ENCODE measurements around the gene EHD4. TPM values are rescaled to one million over a fixed set of nuclear protein-coding genes. Genes with fewer than 3 reads are reported as not detected.

The EHD4 gene
- polyA plus RNA-seq, 1 donor (not counting 4 experiments of a cell fraction or from before 2014, with no cell fraction given): 31.5 TPM

- DNase-seq (ENCODE audit: low read depth, low spot score): no peak
- no peaks in the 10 kb centered on the region for H3K9me3 ChIP-seq (ENCODE audit: control insufficient read depth, low read depth, low read length)
- H3K36me3 ChIP-seq (ENCODE audit: control insufficient read depth in 2 of 2, extremely low read depth in 1 of 2, insufficient read depth in 2 of 2, low read length in 2 of 2): peaks cover 0 to 1% of the 10 kb centered on the region in 2 experiments
- H3K4me3 ChIP-seq (ENCODE audit: control insufficient read depth in 2 of 3, extremely low read depth in 1 of 3, insufficient read depth in 2 of 3, low read depth in 1 of 3, low read length in 3 of 3): no peak overlapping the region
- H3K79me2 ChIP-seq (ENCODE audit: control insufficient read depth, insufficient read depth, low read length): no peaks in the 10 kb centered on the region
- FAIRE-seq: no peak
- dilution Hi-C loops (cut with MboI; ENCODE audit: extremely low pct_ligation_motif_present, low sequenced_read_pairs): no loop called here
- H3K9ac ChIP-seq (ENCODE audit: control insufficient read depth, extremely low read depth, insufficient read depth, low read length): no peak overlapping the region
- H2AFZ ChIP-seq (ENCODE audit: control insufficient read depth, low read length): no peak overlapping the region
- peaks cover 12% of the 10 kb centered on the region for H3K4me1 ChIP-seq (ENCODE audit: control insufficient read depth, extremely low read depth, insufficient read depth, low read length)
- no peaks in the 10 kb centered on the region for H3K9me1 ChIP-seq (ENCODE audit: control insufficient read depth, extremely low read depth, insufficient read depth, low read length)
- H4K20me1 ChIP-seq (ENCODE audit: control insufficient read depth, extremely low read depth, insufficient read depth, low read length): no peaks in the 10 kb centered on the region
- no peak overlapping the region for H3K27ac ChIP-seq (ENCODE audit: control insufficient read depth, insufficient read depth, low read length)
- TF ChIP-seq EZH2 (IDR thresholded peaks at IDR 0.05; ENCODE audit: low read length) (no peak), CTCF (optimal IDR thresholded peaks at IDR 0.05 in 1 of 3, IDR thresholded peaks at IDR 0.05 in 1 of 3, conservative IDR thresholded peaks at IDR 0.05 in 1 of 3; ENCODE audit: extremely low read depth in 1 of 3, insufficient read depth in 2 of 3, low read length in 3 of 3) (no peak)
- no peak overlapping the region for H3K4me2 ChIP-seq (ENCODE audit: control insufficient read depth, extremely low read depth, insufficient read depth, low read depth, low read length)
- H3K27me3 ChIP-seq (ENCODE audit: control insufficient read depth, extremely low read depth, insufficient read depth, low read length): peaks cover 3% of the 10 kb centered on the region
Measured at GRCh38 chr15:41865490-41866055, 106.8 kb downstream of the EHD4 start.

- dilution Hi-C loops (cut with MboI; ENCODE audit: extremely low pct_ligation_motif_present, low sequenced_read_pairs): no loop called here
- no peak overlapping the region for H2AFZ ChIP-seq (ENCODE audit: control insufficient read depth, low read length)
- FAIRE-seq: no peak
- no peak overlapping the region for H3K27ac ChIP-seq (ENCODE audit: control insufficient read depth, insufficient read depth, low read length)
- TF ChIP-seq CTCF (optimal IDR thresholded peaks at IDR 0.05 in 1 of 3, IDR thresholded peaks at IDR 0.05 in 1 of 3, conservative IDR thresholded peaks at IDR 0.05 in 1 of 3; ENCODE audit: extremely low read depth in 1 of 3, insufficient read depth in 2 of 3, low read length in 3 of 3) (no peak), EZH2 (IDR thresholded peaks at IDR 0.05; ENCODE audit: low read length) (no peak)
- H3K9me3 ChIP-seq (ENCODE audit: control insufficient read depth, low read depth, low read length): no peaks in the 10 kb centered on the region
- no peak overlapping the region for H3K9ac ChIP-seq (ENCODE audit: control insufficient read depth, extremely low read depth, insufficient read depth, low read length)
- no peaks in the 10 kb centered on the region for H4K20me1 ChIP-seq (ENCODE audit: control insufficient read depth, extremely low read depth, insufficient read depth, low read length)
- H3K27me3 ChIP-seq (ENCODE audit: control insufficient read depth, extremely low read depth, insufficient read depth, low read length): peaks cover 3% of the 10 kb centered on the region
- no peaks in the 10 kb centered on the region for H3K79me2 ChIP-seq (ENCODE audit: control insufficient read depth, insufficient read depth, low read length)
- H3K4me1 ChIP-seq (ENCODE audit: control insufficient read depth, extremely low read depth, insufficient read depth, low read length): no peaks in the 10 kb centered on the region
- peaks cover 0 to 1% of the 10 kb centered on the region in 2 experiments for H3K36me3 ChIP-seq (ENCODE audit: control insufficient read depth in 2 of 2, extremely low read depth in 1 of 2, insufficient read depth in 2 of 2, low read length in 2 of 2)
- no peak overlapping the region for H3K4me2 ChIP-seq (ENCODE audit: control insufficient read depth, extremely low read depth, insufficient read depth, low read depth, low read length)
- H3K9me1 ChIP-seq (ENCODE audit: control insufficient read depth, extremely low read depth, insufficient read depth, low read length): no peaks in the 10 kb centered on the region
- no peak overlapping the region for H3K4me3 ChIP-seq (ENCODE audit: control insufficient read depth in 2 of 3, extremely low read depth in 1 of 3, insufficient read depth in 2 of 3, low read depth in 1 of 3, low read length in 3 of 3)
- DNase-seq (ENCODE audit: low read depth, low spot score): no peak
Measured at GRCh38 chr15:41862515-41863116, 109.7 kb downstream of the EHD4 start.
